Measurements from ENCODE around the gene VPS8. TPM values are rescaled to one million over a fixed set of nuclear protein-coding genes. Genes with fewer than 3 reads are reported as not detected.

Gene VPS8
- total RNA-seq, 1 donor from 2014 or later, result 68.8 TPM

DNA sequence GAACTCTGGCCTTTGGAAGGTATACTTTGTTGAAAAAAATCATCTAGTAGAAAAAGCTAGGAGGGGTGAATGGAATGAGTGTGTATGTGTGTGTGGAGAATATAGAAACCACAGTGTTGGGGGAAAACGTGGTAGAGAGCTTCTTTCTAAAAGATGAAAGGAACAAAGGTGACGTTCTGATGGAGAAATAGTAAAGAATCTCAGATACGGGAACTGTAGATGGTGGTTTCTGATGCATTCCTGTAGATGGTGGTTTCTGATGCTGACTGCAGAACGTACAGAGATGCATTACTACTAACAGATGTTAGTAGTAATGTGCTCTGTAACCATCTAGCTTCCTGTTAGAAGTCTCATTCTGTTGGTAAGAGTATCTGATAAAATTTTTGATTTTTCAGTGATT lies 60.2 kb downstream of the VPS8 start:
- H3K27ac Mint-ChIP-seq, result no peak overlapping the region
- ChIA-PET POLR2A (no interaction called here), CTCF (interaction anchor here (2.1 kb wide), 1 partner anchor 436 kb away, joined by 6 read pairs; no protein-coding TSS in a partner anchor)
- TF ChIP-seq, protein P1, sequence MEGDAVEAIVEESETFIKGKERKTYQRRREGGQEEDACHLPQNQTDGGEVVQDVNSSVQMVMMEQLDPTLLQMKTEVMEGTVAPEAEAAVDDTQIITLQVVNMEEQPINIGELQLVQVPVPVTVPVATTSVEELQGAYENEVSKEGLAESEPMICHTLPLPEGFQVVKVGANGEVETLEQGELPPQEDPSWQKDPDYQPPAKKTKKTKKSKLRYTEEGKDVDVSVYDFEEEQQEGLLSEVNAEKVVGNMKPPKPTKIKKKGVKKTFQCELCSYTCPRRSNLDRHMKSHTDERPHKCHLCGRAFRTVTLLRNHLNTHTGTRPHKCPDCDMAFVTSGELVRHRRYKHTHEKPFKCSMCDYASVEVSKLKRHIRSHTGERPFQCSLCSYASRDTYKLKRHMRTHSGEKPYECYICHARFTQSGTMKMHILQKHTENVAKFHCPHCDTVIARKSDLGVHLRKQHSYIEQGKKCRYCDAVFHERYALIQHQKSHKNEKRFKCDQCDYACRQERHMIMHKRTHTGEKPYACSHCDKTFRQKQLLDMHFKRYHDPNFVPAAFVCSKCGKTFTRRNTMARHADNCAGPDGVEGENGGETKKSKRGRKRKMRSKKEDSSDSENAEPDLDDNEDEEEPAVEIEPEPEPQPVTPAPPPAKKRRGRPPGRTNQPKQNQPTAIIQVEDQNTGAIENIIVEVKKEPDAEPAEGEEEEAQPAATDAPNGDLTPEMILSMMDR (IDR thresholded peaks at IDR 0.05), result no peak
- intact Hi-C loops (cut with micrococcal nuclease), result no loop called here
- DNase-seq (no peak), ATAC-seq (ENCODE audit: low read depth) (no peak)
- no peak overlapping the region for H3K4me3 Mint-ChIP-seq
- H3K4me1 Mint-ChIP-seq, result no peaks in the 10 kb centered on the region
- H3K27me3 Mint-ChIP-seq, result no peaks in the 10 kb centered on the region
- no peaks in the 10 kb centered on the region for H3K9me3 Mint-ChIP-seq
- peaks cover 70% of the 10 kb centered on the region for H3K36me3 Mint-ChIP-seq (ENCODE audit: low read depth)

DNA sequence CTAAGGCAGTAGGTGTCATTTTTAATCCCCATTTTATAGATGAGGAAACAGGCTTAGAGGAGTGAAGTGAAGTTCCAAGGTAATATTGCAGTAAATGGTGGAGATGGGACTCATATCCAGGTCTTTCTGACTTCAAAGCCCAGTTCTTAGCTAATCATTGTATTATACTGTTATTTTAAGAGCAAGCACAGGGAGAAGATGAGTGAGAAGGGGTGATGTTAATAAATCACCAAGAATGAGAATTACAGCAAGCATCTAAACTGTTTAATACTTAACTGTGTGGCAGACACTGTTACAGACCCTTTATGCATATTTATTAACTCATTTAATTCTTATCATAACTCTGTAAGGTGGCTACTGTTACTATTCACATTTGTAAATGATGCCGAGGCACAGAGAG lies 61.2 kb downstream of the VPS8 start:
- Mint-ChIP-seq H3K4me1 (no peaks in the 10 kb centered on the region), H3K27ac (no peak overlapping the region), H3K27me3 (no peaks in the 10 kb centered on the region), H3K9me3 (no peaks in the 10 kb centered on the region), H3K4me3 (no peak overlapping the region), H3K36me3 (ENCODE audit: low read depth) (peaks cover 68% of the 10 kb centered on the region)
- TF ChIP-seq, protein P1 (IDR thresholded peaks at IDR 0.05), result no peak
- intact Hi-C loops (cut with micrococcal nuclease), result no loop called here
- CTCF ChIA-PET, result interaction anchor here (2.1 kb wide), 1 partner anchor 435 kb away, joined by 6 read pairs; no protein-coding TSS in a partner anchor
- POLR2A ChIA-PET, result interaction anchor here (0.6 kb wide), 1 partner anchor 90 kb away, joined by 4 read pairs; no protein-coding TSS in a partner anchor
- DNase-seq (no peak), ATAC-seq (ENCODE audit: low read depth) (no peak)

DNA sequence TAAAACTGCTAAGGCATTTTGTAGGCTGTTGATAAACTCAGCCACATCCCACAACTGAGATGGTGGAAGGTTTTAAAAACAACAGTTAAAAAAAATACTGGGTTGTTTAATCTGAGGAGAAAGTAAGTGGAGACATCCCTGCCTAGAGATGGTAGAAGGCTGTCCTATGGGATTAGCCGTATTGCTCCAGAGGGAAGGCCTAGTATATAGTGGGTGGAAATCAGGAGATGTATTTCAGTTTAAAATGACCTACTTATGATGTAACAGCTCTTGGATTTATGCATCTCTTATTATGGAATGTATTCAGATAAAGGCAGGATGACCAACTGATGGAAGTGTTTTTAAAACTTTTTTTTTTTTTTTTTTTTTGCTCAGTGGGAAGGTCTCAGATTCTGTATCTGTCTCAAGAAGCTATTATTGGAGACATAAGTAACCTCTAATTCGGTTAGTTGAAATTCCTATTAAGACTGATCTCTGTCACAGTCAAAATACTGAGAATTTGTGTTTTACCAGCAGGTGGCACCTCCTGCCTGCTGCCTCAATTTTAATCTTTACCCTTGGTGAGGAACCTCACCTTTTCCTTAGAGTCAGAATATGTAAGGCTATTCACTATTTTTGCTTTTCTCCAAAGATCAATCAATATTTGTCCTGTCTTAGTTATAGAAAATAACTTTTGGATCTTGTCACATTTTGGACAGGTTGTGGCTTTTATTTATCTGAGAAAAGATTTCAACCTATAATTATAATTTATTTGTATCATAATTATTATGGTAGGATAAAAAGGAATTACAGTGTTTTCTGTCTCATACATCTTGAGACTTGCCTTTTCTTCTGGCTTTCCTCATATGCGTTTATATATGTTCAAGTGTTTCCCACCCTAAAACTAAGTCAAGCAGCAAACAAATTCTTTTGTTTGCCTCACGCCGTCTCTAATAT lies 63.0 kb downstream of the VPS8 start:
- H3K27ac Mint-ChIP-seq, result no peak overlapping the region

DNA sequence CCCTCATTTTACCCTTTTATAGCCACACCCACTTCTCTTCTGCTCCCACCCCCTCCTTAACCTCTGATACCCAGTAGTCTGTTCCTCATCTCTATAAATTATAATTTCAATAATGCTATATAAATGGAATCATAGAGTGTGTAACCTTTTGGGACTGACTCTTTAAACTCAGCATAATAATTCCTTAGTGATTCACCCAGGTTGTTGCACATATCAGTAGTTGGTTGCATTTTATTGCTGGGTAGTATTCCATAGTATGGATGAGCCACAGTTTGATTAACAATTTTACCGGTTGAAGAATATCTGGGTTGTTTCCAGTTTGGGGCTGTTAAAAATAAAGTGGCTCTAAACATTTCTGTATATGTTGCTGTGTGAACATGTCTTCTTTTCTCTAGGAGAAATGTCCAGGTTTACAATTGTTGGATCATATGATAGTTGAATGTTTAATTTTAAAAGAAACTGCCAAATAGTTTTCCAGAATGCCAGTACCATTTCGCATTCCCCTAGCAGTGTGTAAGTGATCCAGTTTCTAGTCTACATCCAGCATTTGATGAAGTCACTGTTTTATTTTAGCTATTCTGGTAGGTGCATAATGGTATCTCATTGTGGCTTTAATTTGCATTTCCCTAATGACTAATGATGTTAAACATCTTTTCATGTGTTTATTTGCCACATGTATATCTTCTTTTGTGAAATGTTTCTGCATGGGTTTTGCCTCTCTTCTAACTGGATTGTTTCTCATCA lies 68.5 kb downstream of the VPS8 start:
- POLR2A ChIA-PET, result no interaction called here
- Mint-ChIP-seq H3K27me3 (no peaks in the 10 kb centered on the region), H3K9me3 (no peaks in the 10 kb centered on the region), H3K4me3 (no peak overlapping the region), H3K4me1 (peaks cover 10% of the 10 kb centered on the region), H3K36me3 (ENCODE audit: low read depth) (peaks cover 79% of the 10 kb centered on the region), H3K27ac (no peak overlapping the region)
- DNase-seq, result no peak
- CTCF ChIA-PET, result interaction anchor here (1.7 kb wide), 1 partner anchor 296 kb away, joined by 5 read pairs; no protein-coding TSS in a partner anchor
- no peak for ATAC-seq (ENCODE audit: low read depth)
- intact Hi-C loops (cut with micrococcal nuclease), result no loop called here
- TF ChIP-seq, protein P1 (IDR thresholded peaks at IDR 0.05), result no peak

More for the DNA sequence above, 63.0 kb downstream of the VPS8 start:
- ATAC-seq (ENCODE audit: low read depth), result no peak
- Mint-ChIP-seq H3K36me3 (ENCODE audit: low read depth) (peaks cover 71% of the 10 kb centered on the region), H3K27me3 (no peaks in the 10 kb centered on the region), H3K9me3 (no peaks in the 10 kb centered on the region), H3K4me1 (no peaks in the 10 kb centered on the region), H3K4me3 (no peak overlapping the region)
- TF ChIP-seq, protein P1 (IDR thresholded peaks at IDR 0.05), result peak; percentile 28
- no peak for DNase-seq
- ChIA-PET POLR2A (interaction anchor here (0.6 kb wide), 1 partner anchor 119 kb away, joined by 9 read pairs; no protein-coding TSS in a partner anchor), CTCF (interaction anchor here (0.8 to 2.5 kb wide), 7 partner anchors 59 to 439 kb away, joined by 3 to 19 read pairs (median 4); no protein-coding TSS in a partner anchor)
- intact Hi-C loops (cut with micrococcal nuclease), result loop anchor here (1.0 to 2.0 kb wide), 2 partner anchors 301 to 342 kb away; no protein-coding TSS in a partner anchor

All from activated B cell treated with CpG ODN at 0.5 μM for 24 hours (primary cell).